VCaP (cell line): ENCODE results near the gene NIT2.

Experiments
- H3K27ac ChIP-seq: fragments of 450-650 bp; 2 replicates; pipeline ENCODE4 v1.5.1; 2017
- TF ChIP-seq, protein P1 (sequence below): fragments of 450-650 bp; conservative IDR thresholded peaks from 2 replicates; pipeline ENCODE4 v1.5.1; 2017; ENCODE audit warnings: mild to moderate bottlenecking, moderate library complexity

The NIT2 gene

DNA sequence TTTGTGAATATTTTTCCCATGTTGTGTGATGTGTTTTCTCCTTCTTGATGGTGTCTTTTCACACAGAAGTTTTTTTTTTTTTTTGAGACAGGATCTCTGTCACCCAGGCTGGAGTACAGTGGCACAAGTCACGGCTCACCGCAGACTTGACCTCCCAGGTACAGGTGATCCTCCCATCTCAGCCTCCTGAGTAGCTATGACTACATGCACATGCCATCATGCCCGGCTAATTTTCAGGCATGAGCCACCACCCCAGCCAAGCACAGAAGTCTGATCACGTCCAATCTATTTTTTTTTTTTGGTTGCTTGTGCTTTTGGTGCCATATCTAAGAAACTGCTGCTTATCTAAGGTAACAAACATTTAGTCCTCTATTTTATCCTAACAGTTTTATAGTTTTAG lies 41.7 kb downstream of the NIT2 start:
- TF ChIP-seq, protein P1, sequence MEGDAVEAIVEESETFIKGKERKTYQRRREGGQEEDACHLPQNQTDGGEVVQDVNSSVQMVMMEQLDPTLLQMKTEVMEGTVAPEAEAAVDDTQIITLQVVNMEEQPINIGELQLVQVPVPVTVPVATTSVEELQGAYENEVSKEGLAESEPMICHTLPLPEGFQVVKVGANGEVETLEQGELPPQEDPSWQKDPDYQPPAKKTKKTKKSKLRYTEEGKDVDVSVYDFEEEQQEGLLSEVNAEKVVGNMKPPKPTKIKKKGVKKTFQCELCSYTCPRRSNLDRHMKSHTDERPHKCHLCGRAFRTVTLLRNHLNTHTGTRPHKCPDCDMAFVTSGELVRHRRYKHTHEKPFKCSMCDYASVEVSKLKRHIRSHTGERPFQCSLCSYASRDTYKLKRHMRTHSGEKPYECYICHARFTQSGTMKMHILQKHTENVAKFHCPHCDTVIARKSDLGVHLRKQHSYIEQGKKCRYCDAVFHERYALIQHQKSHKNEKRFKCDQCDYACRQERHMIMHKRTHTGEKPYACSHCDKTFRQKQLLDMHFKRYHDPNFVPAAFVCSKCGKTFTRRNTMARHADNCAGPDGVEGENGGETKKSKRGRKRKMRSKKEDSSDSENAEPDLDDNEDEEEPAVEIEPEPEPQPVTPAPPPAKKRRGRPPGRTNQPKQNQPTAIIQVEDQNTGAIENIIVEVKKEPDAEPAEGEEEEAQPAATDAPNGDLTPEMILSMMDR: no peak

DNA sequence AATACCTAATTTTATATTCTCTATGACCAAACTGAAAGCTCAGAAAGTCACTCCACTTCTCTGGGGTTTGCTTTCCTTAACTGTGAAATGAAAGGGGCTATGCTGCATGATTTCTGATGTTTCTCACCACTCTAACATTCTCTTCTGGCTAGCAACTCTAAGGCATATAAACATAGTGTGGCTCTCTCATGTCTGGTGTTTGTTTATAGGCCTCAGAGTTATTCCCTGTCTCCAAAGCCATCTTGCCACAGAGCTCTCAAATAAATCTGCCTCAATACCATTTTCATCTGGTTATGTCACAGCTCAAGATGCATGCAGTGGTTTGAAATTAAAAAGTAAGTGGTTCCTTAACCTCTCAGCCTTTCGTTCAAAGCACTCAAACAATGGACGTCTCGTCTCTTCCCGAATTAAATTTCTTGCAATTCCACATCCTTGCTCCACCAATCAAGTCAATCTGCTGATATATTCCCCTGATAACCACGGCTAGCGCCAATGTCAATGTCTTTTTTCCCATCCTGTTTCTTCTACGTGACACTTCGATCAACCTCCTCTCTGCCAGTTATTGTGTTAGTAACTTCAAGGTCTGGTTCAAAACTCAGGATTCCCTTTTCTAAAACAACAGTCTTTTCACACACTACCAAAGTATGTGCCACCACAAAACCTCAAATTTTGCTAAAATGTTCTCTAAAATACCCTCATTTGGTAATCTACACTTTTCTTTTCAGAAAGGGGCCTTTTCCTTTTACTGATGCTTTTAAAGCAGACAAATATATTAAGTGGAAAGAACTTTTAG lies 50.4 kb downstream of the NIT2 start:
- TF ChIP-seq, protein P1: no peak
- no peak overlapping the region for H3K27ac ChIP-seq

More for the DNA sequence above, 41.7 kb downstream of the NIT2 start:
- H3K27ac ChIP-seq: no peak overlapping the region

DNA sequence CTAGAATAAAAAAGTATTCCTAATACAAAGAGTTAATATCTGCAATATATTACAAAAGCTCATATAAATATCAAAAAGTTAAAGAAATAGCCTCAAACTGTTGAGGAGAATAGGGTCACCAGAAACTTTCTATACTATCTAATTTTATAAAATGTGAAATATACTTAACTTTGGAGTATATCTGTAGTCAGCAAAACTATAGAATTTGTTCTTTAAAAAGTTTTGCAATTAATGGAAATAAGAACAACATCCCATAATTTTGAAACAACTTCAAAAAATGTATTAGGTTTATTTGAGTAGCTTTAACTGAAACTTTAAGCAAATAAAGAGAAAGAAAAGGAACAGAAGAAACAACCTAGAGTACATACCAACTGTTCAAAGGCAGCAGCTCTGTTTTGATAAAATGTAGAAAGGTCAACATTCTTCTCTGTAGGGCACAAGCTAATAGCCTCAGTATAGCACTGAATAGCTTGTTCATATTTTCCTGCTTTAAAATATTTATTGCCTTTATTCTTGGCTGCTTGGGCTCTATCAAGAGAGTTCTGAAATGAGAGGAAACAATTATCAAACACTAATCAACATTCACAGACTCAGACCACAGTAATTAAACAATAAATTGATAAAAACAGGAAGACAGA lies 52.0 kb downstream of the NIT2 start:
- TF ChIP-seq, protein P1: no peak
- peak overlapping the region; percentile 31; the same call in 1 of the 2 replicates for H3K27ac ChIP-seq

DNA sequence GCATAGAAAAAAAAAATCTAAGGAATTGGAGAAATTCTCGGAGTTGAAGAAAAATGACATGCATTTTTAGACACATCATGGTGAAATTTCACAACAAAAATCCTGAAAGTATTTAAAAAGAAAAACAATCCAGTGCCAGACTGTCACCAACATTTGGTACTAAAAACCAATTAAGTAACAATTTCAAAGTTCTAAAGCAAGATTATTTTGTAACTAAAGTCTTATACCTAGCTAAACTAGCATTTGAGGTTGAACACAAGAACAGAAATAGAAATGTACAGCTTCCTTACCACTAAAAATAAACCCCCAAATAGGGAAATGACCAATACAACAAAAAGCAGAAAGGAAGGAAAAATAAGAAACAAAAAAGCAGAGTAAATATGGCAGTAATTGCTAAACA lies 54.5 kb downstream of the NIT2 start:
- no peak overlapping the region for H3K27ac ChIP-seq

DNA sequence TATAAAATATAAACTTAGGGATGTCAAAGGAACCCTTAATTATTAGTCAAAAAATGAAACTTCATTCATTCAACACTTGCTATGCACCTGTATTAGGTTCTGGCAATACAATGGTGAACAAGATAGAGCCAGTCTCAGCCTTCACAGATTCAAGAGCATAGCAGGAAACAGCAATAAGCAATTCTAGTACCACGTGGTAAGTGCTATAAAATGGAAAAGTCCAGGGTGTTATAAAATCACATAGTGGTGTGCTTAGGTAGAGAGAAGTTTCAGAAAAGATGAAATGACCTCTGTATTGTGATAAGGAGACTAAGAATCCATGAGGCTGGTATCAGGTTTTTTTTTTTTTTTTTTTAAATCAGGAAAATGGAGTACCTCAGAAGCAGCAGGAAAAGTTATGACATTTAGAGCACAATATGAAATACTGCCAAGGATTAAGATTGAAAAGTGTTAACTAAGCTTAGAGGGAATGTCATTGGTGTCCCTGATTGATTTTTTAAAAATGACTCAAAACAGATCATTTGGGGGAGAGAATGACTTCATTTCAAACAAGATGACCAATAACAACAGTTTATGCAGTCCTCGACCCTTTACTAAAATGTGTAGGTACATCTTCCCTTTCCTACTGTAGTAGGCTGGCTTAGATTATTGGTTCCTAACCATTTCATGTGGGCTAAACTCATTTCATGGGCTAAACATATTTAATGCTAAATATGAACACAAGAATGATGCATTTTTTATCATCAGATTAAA lies 61.3 kb downstream of the NIT2 start:
- H3K27ac ChIP-seq: no peak overlapping the region
- TF ChIP-seq, protein P1: no peak

More for the DNA sequence above, 54.5 kb downstream of the NIT2 start:
- TF ChIP-seq, protein P1: no peak

DNA sequence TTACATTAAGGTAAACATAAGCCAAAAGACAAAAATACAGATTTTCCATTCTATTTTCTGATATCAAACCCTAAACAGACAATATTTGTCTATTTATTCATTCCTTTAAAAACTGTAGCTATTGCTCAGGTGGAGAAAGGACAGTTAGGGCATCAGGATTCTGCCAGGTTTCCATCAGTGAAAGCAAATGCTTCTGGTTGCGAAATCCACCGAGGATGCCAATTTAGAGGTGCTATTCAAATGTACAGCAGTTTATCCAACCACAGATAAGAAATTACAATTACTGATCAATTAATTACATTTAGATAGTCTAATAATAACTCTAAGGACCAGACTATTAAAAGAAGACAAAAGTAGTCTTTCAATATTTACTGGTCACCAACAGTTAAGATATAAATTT lies 62.4 kb downstream of the NIT2 start:
- TF ChIP-seq, protein P1: no peak

DNA sequence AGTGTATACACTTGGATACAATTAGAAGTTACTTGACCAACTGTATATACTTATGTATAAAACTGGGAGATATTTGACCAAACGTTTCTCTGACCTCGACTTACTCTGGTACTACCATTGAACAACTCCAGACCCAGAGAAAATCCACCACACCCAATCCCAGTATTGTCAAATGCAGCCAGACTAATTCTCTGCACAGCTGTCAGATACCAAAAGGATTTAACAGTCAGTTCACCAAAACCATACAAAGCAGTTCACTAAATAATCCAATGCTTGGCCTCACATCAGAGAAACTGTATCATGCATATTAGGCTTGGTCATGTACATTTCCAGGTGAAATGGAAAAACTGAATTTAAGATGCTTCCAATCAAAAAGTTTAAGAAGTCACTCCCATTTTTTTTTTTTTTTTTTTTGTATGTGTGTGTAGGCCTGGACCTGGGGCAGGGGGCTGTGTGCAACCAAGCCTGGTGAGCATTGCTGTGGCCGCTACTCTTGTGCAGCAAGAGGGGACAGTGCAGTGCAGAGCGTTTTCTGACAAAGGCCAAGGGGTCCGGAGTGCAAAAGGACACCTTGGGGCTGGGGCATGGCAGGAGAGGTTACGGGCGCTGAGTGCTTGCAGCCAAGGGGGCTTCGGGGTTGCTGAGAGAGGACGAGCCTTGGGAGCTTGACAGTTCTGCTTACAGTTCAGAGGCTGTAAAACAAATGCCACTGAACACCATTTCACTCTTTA lies 64.9 kb downstream of the NIT2 start:
- peak overlapping the region; percentile 87 for H3K27ac ChIP-seq

More for the DNA sequence above, 62.4 kb downstream of the NIT2 start:
- H3K27ac ChIP-seq: no peak overlapping the region

More for the DNA sequence above, 64.9 kb downstream of the NIT2 start:
- TF ChIP-seq, protein P1: no peak
